DND-41 (cell line): ENCODE data around the gene CUL3.
"Not testable (repeated sequence)": the region's sequence is repeated elsewhere in the genome, so short reads cannot be mapped to it uniquely, and the experiment has no call there.

ENCODE experiments used
- ATAC-seq: fragments of 200-7000 bp; cut with Tn5 transposase; 3 replicates; pipeline ENCODE4 v1.9.1; 2021; ENCODE audit warnings: low read depth; ENCODE audit not compliant: insufficient read depth
- DNase-seq: peaks from one replicate; pipeline ENCODE4 v3.0.0-alpha.2; 2020
- H2AFZ ChIP-seq: 2 replicates; pipeline ENCODE4 v1.6.0; 2012; ENCODE audit warnings: low read depth, low read length
- H3K27ac ChIP-seq: 2 replicates; pipeline ENCODE4 v1.5.1; 2012; ENCODE audit warnings: low read length, inconsistent platforms
- H3K27me3 ChIP-seq: fragments of 200-600 bp; sonication (generic); 2 replicates; pipeline ENCODE4 v1.6.0; 2012; ENCODE audit warnings: low read length, mild to moderate bottlenecking, inconsistent platforms; ENCODE audit not compliant: insufficient read depth, poor library complexity
- H3K36me3 ChIP-seq: 2 replicates; pipeline ENCODE4 v1.5.1; 2012; ENCODE audit warnings: low read length, inconsistent platforms; ENCODE audit not compliant: insufficient read depth
- H3K4me1 ChIP-seq: 2 replicates; pipeline ENCODE4 v1.5.1; 2012; ENCODE audit warnings: mild to moderate bottlenecking, low read length; ENCODE audit not compliant: insufficient read depth
- H3K4me2 ChIP-seq: 2 replicates; pipeline ENCODE4 v1.6.0; 2012; ENCODE audit warnings: mild to moderate bottlenecking, moderate library complexity, low read length, inconsistent platforms; ENCODE audit not compliant: insufficient read depth
- H3K4me3 ChIP-seq, 2 experiments: fragments of 200-600 bp in 1 of 2; shearing (Covaris generic) in 1 of 2; 2 replicates each; pipeline ENCODE4 v1.5.1; 2012 to 2016; ENCODE audit warnings: inconsistent platforms in 2 of 2, low read length in 2 of 2, mild to moderate bottlenecking in 2 of 2, low read depth in 1 of 2, moderate library complexity in 1 of 2
- H3K79me2 ChIP-seq: 2 replicates; pipeline ENCODE4 v1.6.0; 2012; ENCODE audit warnings: low read length, inconsistent platforms; ENCODE audit not compliant: insufficient read depth
- H3K9ac ChIP-seq: 2 replicates; pipeline ENCODE4 v1.6.0; 2012; ENCODE audit warnings: low read depth, mild to moderate bottlenecking, inconsistent platforms, low read length, moderate library complexity
- H3K9me3 ChIP-seq: 2 replicates; pipeline ENCODE4 v1.5.1; 2012; ENCODE audit warnings: low read length, moderate library complexity, mild to moderate bottlenecking, inconsistent platforms; ENCODE audit not compliant: insufficient read depth, severe bottlenecking
- H4K20me1 ChIP-seq: 2 replicates; pipeline ENCODE4 v1.6.0; 2012; ENCODE audit warnings: low read length; ENCODE audit not compliant: insufficient read depth
- EZH2 ChIP-seq: IDR thresholded peaks from 3 replicates; pipeline ENCODE4 v1.6.1; 2012; ENCODE audit warnings: borderline replicate concordance, low read depth, mild to moderate bottlenecking, moderate library complexity, low read length, inconsistent platforms; ENCODE audit not compliant: severe bottlenecking
- TF ChIP-seq, protein P1 (sequence below): IDR thresholded peaks from 2 replicates; pipeline ENCODE4 v1.5.1; 2012; ENCODE audit warnings: borderline replicate concordance, low read length, moderate library complexity, mild to moderate bottlenecking; ENCODE audit not compliant: poor library complexity, severe bottlenecking; ENCODE audit errors: extremely low read depth

The CUL3 gene

DNA sequence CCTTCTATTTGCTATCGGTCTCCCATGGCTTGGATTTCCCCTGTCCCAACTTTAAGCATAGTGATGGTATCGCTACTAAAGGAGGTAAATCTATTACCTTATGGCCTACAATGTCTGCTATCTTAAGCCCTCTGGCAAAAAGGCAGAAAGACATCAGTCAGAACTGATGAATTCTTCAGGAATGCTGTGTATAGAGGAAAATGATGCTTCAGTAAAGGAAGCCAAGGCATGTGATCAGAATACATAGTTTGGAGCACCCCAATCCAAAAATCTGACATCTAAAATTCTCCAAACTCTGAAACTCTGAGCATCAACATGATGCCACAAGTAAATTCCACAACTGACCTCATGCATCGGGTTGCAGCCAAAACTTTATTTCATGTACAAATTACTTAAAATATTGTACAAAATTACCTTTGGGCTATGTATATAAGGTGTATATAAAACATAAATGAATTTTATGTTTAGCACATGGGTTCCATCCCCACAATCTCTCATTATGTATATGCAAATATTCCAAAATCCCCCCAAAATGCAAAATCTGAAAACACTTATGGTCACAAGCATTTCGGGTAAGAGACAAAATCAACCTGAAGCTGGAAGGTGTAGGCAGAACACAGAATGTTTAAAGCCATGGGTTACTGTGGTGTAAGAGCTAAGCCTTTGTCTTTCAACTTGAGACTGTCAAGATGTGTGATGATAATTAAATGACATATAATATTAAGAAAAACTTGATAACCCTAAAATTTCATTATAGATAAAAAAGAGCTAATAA, 66.2 kb downstream of the CUL3 start:
- Histone ChIP-seq H3K79me2 (peaks cover 94% of the 10 kb centered on the region), H3K4me1 (no peaks in the 10 kb centered on the region; the same call in 1 of the 2 replicates), H3K9ac (no peak overlapping the region), H2AFZ (no peak overlapping the region), H3K27ac (no peak overlapping the region), H3K27me3 (no peaks in the 10 kb centered on the region), H3K4me3 (no peak overlapping the region), H3K4me2 (no peak overlapping the region), H4K20me1 (peaks cover 44% of the 10 kb centered on the region), H3K9me3 (no peaks in the 10 kb centered on the region), H3K36me3 (peaks cover 10% of the 10 kb centered on the region; the same call in 1 of the 2 replicates)
- DNase-seq (no peak), ATAC-seq (no peak)
- no peak for TF ChIP-seq EZH2
- TF ChIP-seq, protein P1, sequence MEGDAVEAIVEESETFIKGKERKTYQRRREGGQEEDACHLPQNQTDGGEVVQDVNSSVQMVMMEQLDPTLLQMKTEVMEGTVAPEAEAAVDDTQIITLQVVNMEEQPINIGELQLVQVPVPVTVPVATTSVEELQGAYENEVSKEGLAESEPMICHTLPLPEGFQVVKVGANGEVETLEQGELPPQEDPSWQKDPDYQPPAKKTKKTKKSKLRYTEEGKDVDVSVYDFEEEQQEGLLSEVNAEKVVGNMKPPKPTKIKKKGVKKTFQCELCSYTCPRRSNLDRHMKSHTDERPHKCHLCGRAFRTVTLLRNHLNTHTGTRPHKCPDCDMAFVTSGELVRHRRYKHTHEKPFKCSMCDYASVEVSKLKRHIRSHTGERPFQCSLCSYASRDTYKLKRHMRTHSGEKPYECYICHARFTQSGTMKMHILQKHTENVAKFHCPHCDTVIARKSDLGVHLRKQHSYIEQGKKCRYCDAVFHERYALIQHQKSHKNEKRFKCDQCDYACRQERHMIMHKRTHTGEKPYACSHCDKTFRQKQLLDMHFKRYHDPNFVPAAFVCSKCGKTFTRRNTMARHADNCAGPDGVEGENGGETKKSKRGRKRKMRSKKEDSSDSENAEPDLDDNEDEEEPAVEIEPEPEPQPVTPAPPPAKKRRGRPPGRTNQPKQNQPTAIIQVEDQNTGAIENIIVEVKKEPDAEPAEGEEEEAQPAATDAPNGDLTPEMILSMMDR = no peak

DNA sequence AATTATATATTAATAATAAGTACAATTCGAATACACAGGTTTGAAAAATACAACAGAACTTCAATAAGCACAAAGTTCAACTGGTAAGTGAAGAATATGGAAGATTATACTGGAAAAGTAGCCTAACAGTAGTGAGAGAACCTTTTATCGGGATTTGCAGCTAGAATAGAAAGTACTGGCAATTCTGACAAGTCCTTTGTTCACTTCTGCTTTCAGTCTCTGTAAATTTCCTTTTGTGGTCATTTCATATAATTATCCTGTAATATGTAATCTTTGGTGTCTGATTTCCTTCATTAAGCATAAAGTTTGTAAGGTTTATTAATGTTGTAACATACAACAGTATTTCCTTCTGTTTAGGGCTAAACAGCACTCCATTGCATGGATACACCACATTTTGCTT, 67.2 kb downstream of the CUL3 start:
- Histone ChIP-seq H3K4me2 (no peak overlapping the region), H4K20me1 (peaks cover 41% of the 10 kb centered on the region), H3K9me3 (no peaks in the 10 kb centered on the region), H3K27me3 (no peaks in the 10 kb centered on the region), H3K27ac (no peak overlapping the region), H3K79me2 (peaks cover 90% of the 10 kb centered on the region), H3K4me1 (no peaks in the 10 kb centered on the region; the same call in 1 of the 2 replicates), H2AFZ (no peak overlapping the region), H3K4me3 (no peak overlapping the region), H3K9ac (no peak overlapping the region), H3K36me3 (peaks cover 15% of the 10 kb centered on the region; the same call in 1 of the 2 replicates)
- TF ChIP-seq, protein P1 = no peak
- TF ChIP-seq EZH2 = no peak
- no peak for DNase-seq
- ATAC-seq = no peak

DNA sequence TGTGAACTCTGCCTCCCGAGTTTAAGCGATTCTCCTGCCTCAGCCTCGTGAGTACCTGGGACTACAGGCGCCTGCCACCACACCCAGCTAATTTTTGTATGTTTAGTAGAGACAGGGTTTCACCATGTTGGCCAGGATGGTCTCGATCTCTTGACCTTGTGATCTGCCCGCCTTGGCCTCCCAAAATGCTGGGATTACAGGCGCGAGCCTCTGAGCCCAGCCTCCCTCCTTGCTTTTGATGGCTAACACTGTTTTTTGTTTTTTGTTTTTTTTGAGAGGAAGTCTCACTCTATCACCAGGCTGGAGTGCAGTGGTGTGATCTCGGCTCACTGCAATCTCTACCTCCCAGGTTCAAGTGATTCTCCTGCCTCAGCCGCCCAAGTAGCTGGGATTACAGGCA, 68.8 kb downstream of the CUL3 start:
- peaks cover 38% of the 10 kb centered on the region for H4K20me1 ChIP-seq
- peaks cover 77% of the 10 kb centered on the region for H3K79me2 ChIP-seq
- not testable (repeated sequence) for H3K27me3 ChIP-seq, H3K4me2 ChIP-seq, H3K9me3 ChIP-seq, H3K4me3 ChIP-seq, H3K9ac ChIP-seq, H3K27ac ChIP-seq, H3K4me1 ChIP-seq, DNase-seq, H2AFZ ChIP-seq, ATAC-seq
- peaks cover 18% of the 10 kb centered on the region; the same call in 1 of the 2 replicates for H3K36me3 ChIP-seq

DNA sequence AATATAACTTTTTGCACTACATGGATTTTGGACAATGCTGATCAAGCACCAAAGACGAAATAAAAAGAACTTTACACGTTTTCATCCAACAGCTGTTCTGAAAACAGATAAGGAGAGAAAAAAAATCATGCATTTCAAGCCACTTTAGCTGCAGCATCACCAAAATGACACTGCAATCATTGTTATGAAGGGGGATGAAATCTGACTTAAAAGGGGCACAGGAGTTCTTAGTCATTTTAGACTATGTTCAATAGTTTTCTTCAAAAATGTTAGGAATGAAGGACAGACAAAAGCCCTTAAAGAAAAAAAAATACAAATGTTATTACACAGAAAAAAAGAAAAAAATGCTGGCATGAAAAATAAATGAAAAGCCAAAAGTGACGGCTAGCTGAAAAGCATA, 71.2 kb downstream of the CUL3 start:
- Histone ChIP-seq H2AFZ (no peak overlapping the region), H3K27ac (no peak overlapping the region), H3K4me3 (no peak overlapping the region), H3K4me2 (no peak overlapping the region), H4K20me1 (peaks cover 24% of the 10 kb centered on the region; the same call in 1 of the 2 replicates), H3K9ac (no peak overlapping the region), H3K9me3 (no peaks in the 10 kb centered on the region), H3K4me1 (no peaks in the 10 kb centered on the region), H3K79me2 (peaks cover 62% of the 10 kb centered on the region), H3K36me3 (peaks cover 31% of the 10 kb centered on the region; the same call in 1 of the 2 replicates), H3K27me3 (no peaks in the 10 kb centered on the region)
- no peak for DNase-seq
- no peak for ATAC-seq
- TF ChIP-seq, protein P1 = no peak
- TF ChIP-seq EZH2 = no peak
